SK-N-SH (cell line): ENCODE data around the gene KRTAP4-16. TPM values are rescaled to one million over a fixed set of nuclear protein-coding genes. Genes with fewer than 3 reads are reported as not detected.

Source experiments
- CTCF ChIA-PET: fragments of 300-600, 350-600 bp; formaldehyde crosslinking; extraction: SDS; loops from one replicate; lab custom pipeline; 2021; lab: Yijun Ruan, JAX
- POLR2A ChIA-PET: fragments of 350-600 bp; sonication (Branson Sonifier 250); formaldehyde crosslinking; extraction: SDS; loops from one replicate; lab custom pipeline; 2020; ENCODE audit warnings: antibody characterized with exemption, inconsistent platforms; lab: Yijun Ruan, JAX
- DNase-seq: peaks from one replicate; pipeline ENCODE4 v3.0.0; 2012
- H2AFZ ChIP-seq: fragments of 200-600 bp; sonication (generic); 2 replicates; pipeline ENCODE4 v1.8.1; 2016; ENCODE audit warnings: antibody characterized with exemption, mild to moderate bottlenecking, low read depth
- H3F3A ChIP-seq: fragments of 200-600 bp; sonication (generic); replicated peaks from 2 replicates; pipeline ENCODE3; 2016; ENCODE audit warnings: antibody characterized with exemption, mild to moderate bottlenecking; ENCODE audit not compliant: insufficient read depth
- H3K27ac ChIP-seq, 2 experiments: fragments of 200-500 bp in 1 of 2; fragments of 200-600 bp in 1 of 2; sonication (Bioruptor generic) in 1 of 2; sonication (generic), shearing (Covaris generic) in 1 of 2; 2 replicates each; pipeline versions ENCODE4 v1.5.1 to v1.6.1; 2014 to 2016; ENCODE audit warnings: low read depth in 2 of 2, inconsistent platforms in 1 of 2, low read length in 1 of 2, mild to moderate bottlenecking in 1 of 2, mixed read lengths in 1 of 2
- H3K27me3 ChIP-seq: fragments of 200-600 bp; sonication (generic), shearing (Covaris generic); 2 replicates; pipeline ENCODE4 v1.6.1; 2016; ENCODE audit warnings: mixed run types; ENCODE audit not compliant: insufficient read depth
- H3K36me3 ChIP-seq, 2 experiments: fragments of 200-500 bp in 1 of 2; fragments of 200-600 bp in 1 of 2; sonication (Bioruptor generic) in 1 of 2; sonication (generic) in 1 of 2; replicated peaks in 1 of 2; 2 replicates each; pipeline versions ENCODE3 to v1.5.1; 2014 to 2016; ENCODE audit warnings: low read length in 1 of 2, mild to moderate bottlenecking in 1 of 2; ENCODE audit not compliant: insufficient read depth in 2 of 2, control insufficient read depth in 1 of 2
- H3K4me1 ChIP-seq, 2 experiments: fragments of 200-500 bp in 1 of 2; fragments of 200-600 bp in 1 of 2; sonication (Bioruptor generic) in 1 of 2; sonication (generic), shearing (Covaris generic) in 1 of 2; 2 replicates each; pipeline versions ENCODE4 v1.5.1 to v1.6.1; 2014 to 2016; ENCODE audit warnings: low read depth in 1 of 2, low read length in 1 of 2, mixed run types in 1 of 2; ENCODE audit not compliant: insufficient read depth in 2 of 2, control insufficient read depth in 1 of 2
- H3K4me2 ChIP-seq: fragments of 200-600 bp; sonication (generic), shearing (Covaris generic); 2 replicates; pipeline ENCODE4 v1.6.1; 2017; ENCODE audit warnings: mixed run types
- H3K4me3 ChIP-seq, 2 experiments: fragments of 200-500 bp in 1 of 2; fragments of 200-600 bp in 1 of 2; sonication (Bioruptor generic) in 1 of 2; sonication (generic), shearing (Covaris generic) in 1 of 2; 2 replicates each; pipeline versions ENCODE4 v1.5.1 to v1.8.1; 2014 to 2016; ENCODE audit warnings: low read depth in 2 of 2, inconsistent platforms in 1 of 2, low read length in 1 of 2, mild to moderate bottlenecking in 1 of 2, mixed read lengths in 1 of 2, moderate library complexity in 1 of 2
- H3K79me2 ChIP-seq: fragments of 200-600 bp; sonication (generic); 2 replicates; pipeline ENCODE4 v1.8.1; 2017; ENCODE audit warnings: mild to moderate bottlenecking; ENCODE audit not compliant: insufficient read depth
- H3K9ac ChIP-seq: fragments of 200-600 bp; sonication (generic); 2 replicates; pipeline ENCODE4 v1.6.1; 2017; ENCODE audit warnings: mixed run types
- H3K9me2 ChIP-seq: fragments of 200-600 bp; sonication (generic); 2 replicates; pipeline ENCODE4 v1.6.1; 2017; ENCODE audit warnings: mixed run types
- H3K9me3 ChIP-seq: fragments of 200-600 bp; sonication (generic); 2 replicates; pipeline ENCODE4 v1.6.1; 2017; ENCODE audit warnings: mixed run types, mild to moderate bottlenecking, moderate library complexity
- H4K20me1 ChIP-seq: fragments of 200-600 bp; sonication (generic); 2 replicates; pipeline ENCODE4 v1.6.1; 2017; ENCODE audit warnings: mild to moderate bottlenecking, mixed run types; ENCODE audit not compliant: insufficient read depth
- CHD2 ChIP-seq: fragments of 150-350 bp; IDR thresholded peaks from 2 replicates; pipeline ENCODE4 v1.6.1; 2018; ENCODE audit warnings: low read length; ENCODE audit not compliant: partially characterized antibody
- CTCF ChIP-seq: fragments of 200-600 bp; sonication (generic); IDR thresholded peaks from 2 replicates; pipeline ENCODE4 v1.6.1; 2017; ENCODE audit warnings: antibody characterized with exemption, mild to moderate bottlenecking, moderate library complexity
- ELF1 ChIP-seq: IDR thresholded peaks from 2 replicates; pipeline ENCODE4 v1.4.0; 2012
- EP300 ChIP-seq, 2 experiments: IDR thresholded peaks; 2 replicates each; pipeline versions ENCODE4 v1.4.0 to v1.6.1; 2012; ENCODE audit warnings: borderline replicate concordance in 1 of 2, low read depth in 1 of 2, low read length in 1 of 2
- EZH2phosphoT487 ChIP-seq: fragments of 200-600 bp; sonication (generic); IDR thresholded peaks from 2 replicates; pipeline ENCODE4 v1.6.1; 2017; ENCODE audit warnings: low read depth, mixed run types, mild to moderate bottlenecking, antibody characterized with exemption, moderate library complexity, borderline replicate concordance
- FOXJ3 ChIP-seq: sonication (generic); formaldehyde crosslinking; IDR thresholded peaks from 2 replicates; pipeline ENCODE4 v1.5.1; 2020; ENCODE audit warnings: mild to moderate bottlenecking, missing genetic modification reagents
- FOXM1 ChIP-seq: IDR thresholded peaks from 2 replicates; pipeline ENCODE4 v1.4.0; 2012; ENCODE audit warnings: low read depth, mild to moderate bottlenecking
- GABPA ChIP-seq: IDR thresholded peaks from 2 replicates; pipeline ENCODE4 v1.4.0; 2012; ENCODE audit warnings: low read depth, mild to moderate bottlenecking
- GATA2 ChIP-seq: sonication (generic); formaldehyde crosslinking; IDR thresholded peaks from 2 replicates; pipeline ENCODE4 v1.5.0; 2020; ENCODE audit warnings: mild to moderate bottlenecking, missing genetic modification reagents
- IRF3 ChIP-seq: fragments of 150-350 bp; IDR thresholded peaks from 2 replicates; pipeline ENCODE4 v1.6.1; 2016; ENCODE audit warnings: mild to moderate bottlenecking, low read depth, low read length
- JUND ChIP-seq: IDR thresholded peaks from 2 replicates; pipeline ENCODE4 v1.4.0; 2012
- MAX ChIP-seq: IDR thresholded peaks from 2 replicates; pipeline ENCODE4 v1.4.0; 2012; ENCODE audit warnings: low read depth
- NFIC ChIP-seq: IDR thresholded peaks from 2 replicates; pipeline ENCODE4 v1.4.0; 2012; ENCODE audit warnings: borderline replicate concordance
- NRF1 ChIP-seq: IDR thresholded peaks from 2 replicates; pipeline ENCODE4 v1.6.1; 2012; ENCODE audit warnings: low read depth, mild to moderate bottlenecking, low read length
- PBX3 ChIP-seq: IDR thresholded peaks from 2 replicates; pipeline ENCODE4; 2012
- POLR2AphosphoS5 ChIP-seq: IDR thresholded peaks from 2 replicates; pipeline ENCODE4 v1.6.1; 2012; ENCODE audit warnings: low read depth, low read length
- RAD21 ChIP-seq: IDR thresholded peaks from 2 replicates; pipeline ENCODE4 v1.6.1; 2012; ENCODE audit warnings: mild to moderate bottlenecking, low read length
- RCOR1 ChIP-seq: fragments of 150-350 bp; IDR thresholded peaks from 2 replicates; pipeline ENCODE4 v1.6.1; 2017; ENCODE audit warnings: antibody characterized with exemption, low read length
- RFX5 ChIP-seq: IDR thresholded peaks from 2 replicates; pipeline ENCODE4 v1.6.1; 2012; ENCODE audit warnings: mild to moderate bottlenecking, improper control_type of control experiment, low read length
- RXRA ChIP-seq: IDR thresholded peaks from 2 replicates; pipeline ENCODE4 v1.4.0; 2012; ENCODE audit warnings: low read depth, mild to moderate bottlenecking, borderline replicate concordance
- SIN3A ChIP-seq: IDR thresholded peaks from 2 replicates; pipeline ENCODE4 v1.6.1; 2012; ENCODE audit warnings: low read depth, mild to moderate bottlenecking, low read length, moderate library complexity, borderline replicate concordance
- SMC3 ChIP-seq: IDR thresholded peaks from 2 replicates; pipeline ENCODE4 v1.6.1; 2012; ENCODE audit warnings: low read depth, low read length, improper control_type of control experiment
- TAF1 ChIP-seq: IDR thresholded peaks from 2 replicates; pipeline ENCODE4 v1.6.1; 2012; ENCODE audit warnings: low read depth, mild to moderate bottlenecking, low read length, moderate library complexity, borderline replicate concordance
- TEAD4 ChIP-seq: IDR thresholded peaks from 2 replicates; pipeline ENCODE4 v1.4.0; 2012; ENCODE audit warnings: mild to moderate bottlenecking, borderline replicate concordance; ENCODE audit not compliant: insufficient read depth
- USF1 ChIP-seq: IDR thresholded peaks from 2 replicates; pipeline ENCODE4 v1.4.0; 2012; ENCODE audit warnings: low read depth, borderline replicate concordance
- USF2 ChIP-seq: fragments of 150-350 bp; IDR thresholded peaks from 2 replicates; pipeline ENCODE4 v1.6.1; 2017; ENCODE audit warnings: antibody characterized with exemption, low read length, low read depth, borderline replicate concordance
- YY1 ChIP-seq: IDR thresholded peaks from 2 replicates; pipeline ENCODE4 v1.4.0; 2012; ENCODE audit warnings: low read depth, mild to moderate bottlenecking
- ZBTB33 ChIP-seq: IDR thresholded peaks from 2 replicates; pipeline ENCODE4 v1.4.0; 2012; ENCODE audit warnings: low read depth, borderline replicate concordance
- WGBS: methylation state at CpG from one replicate; pipeline ENCODE4 v1.1.6; 2017; ENCODE audit warnings: low lambda C conversion rate; 5-methylcytosine and 5-hydroxymethylcytosine counted together
- polyA plus RNA-seq, 3 experiments: library from polyadenylated mRNA; depleted of rRNA; stranded (reverse); fragments of >200 nt; gene quantifications; 2 replicates each; pipeline ENCODE4 v1.2.3, GENCODE V29; 2012

Gene KRTAP4-16
- polyA plus RNA-seq, 1 of the 3 experiments (the other 2 are of a cell fraction) = not detected

GRCh38 chr17:41061964-41062363 is 40.0 kb downstream of the KRTAP4-16 start:
- peaks cover 30% of the 10 kb centered on the region for H3F3A ChIP-seq
- ChIA-PET CTCF (no interaction called here), POLR2A (no interaction called here)
- 50% methylated on average over 1 of the region's 1 CpG for WGBS
- H3K27ac ChIP-seq = peak overlapping the region; percentile 60 to 62; a peak in 3 of 4 replicates
- H3K4me1 ChIP-seq = peaks cover 0 to 22% of the 10 kb centered on the region in 2 experiments; a peak in 2 of 4 replicates
- no peak overlapping the region for H3K4me3 ChIP-seq
- H3K36me3 ChIP-seq = no peaks in the 10 kb centered on the region
- H3K4me2 ChIP-seq = no peak overlapping the region
- no peaks in the 10 kb centered on the region for H4K20me1 ChIP-seq
- no peak for DNase-seq
- no peak overlapping the region for H3K9ac ChIP-seq
- no peaks in the 10 kb centered on the region for H3K9me2 ChIP-seq
- no peaks in the 10 kb centered on the region for H3K79me2 ChIP-seq
- no peak overlapping the region for H2AFZ ChIP-seq
- H3K9me3 ChIP-seq = no peaks in the 10 kb centered on the region
- no peaks in the 10 kb centered on the region for H3K27me3 ChIP-seq
- TF ChIP-seq EZH2phosphoT487 (no peak), RAD21 (no peak), ZBTB33 (no peak), PBX3 (no peak), NFIC (no peak), SIN3A (no peak), FOXJ3 (CRISPR knock-in tag) (no peak), NRF1 (no peak), EP300 (IDR thresholded peaks at IDR 0.05; ENCODE audit: borderline replicate concordance in 1 of 2, low read depth in 1 of 2, low read length in 1 of 2) (peak in 1 of 2 experiments; percentile 49; a peak in 1 of 4 replicates), YY1 (no peak), GABPA (no peak), GATA2 (no peak), TAF1 (no peak), CTCF (peak; percentile 30), POLR2AphosphoS5 (no peak), RFX5 (no peak), JUND (peak; percentile 60), RCOR1 (no peak), CHD2 (no peak), SMC3 (no peak), TEAD4 (0 out of 2 replicates have a peak, but pooled peaks have one; percentile 47), RXRA (no peak), USF2 (no peak), IRF3 (no peak), USF1 (no peak), MAX (peak; percentile 97), ELF1 (no peak), FOXM1 (no peak)
